GM18868 (cell line): ENCODE data around the gene MIAT.

Experiments
- ATAC-seq: cut with Tn5 transposase; IDR thresholded peaks from one replicate; pipeline ENCODE4 v1.9.1; 2021; ENCODE audit warnings: mild to moderate bottlenecking, moderate library complexity; ENCODE audit not compliant: unreplicated experiment

Gene MIAT

GRCh38 chr22:26631282-26631681 is 26.1 kb upstream of the MIAT start:
- no peak for ATAC-seq

GRCh38 chr22:26632422-26633155 is 24.8 kb upstream of the MIAT start:
- no peak for ATAC-seq

GRCh38 chr22:26634189-26634588 is 23.2 kb upstream of the MIAT start:
- no peak for ATAC-seq

- no peak for ATAC-seq
These were observed 22.3 kb upstream of the MIAT start for GRCh38 chr22:26635117-26635516.

- no peak for ATAC-seq
These were observed 21.1 kb upstream of the MIAT start for GRCh38 chr22:26636296-26636695.

GRCh38 chr22:26642465-26643417 is 14.6 kb upstream of the MIAT start:
- no peak for ATAC-seq

- no peak for ATAC-seq
These were observed 13.8 kb upstream of the MIAT start for GRCh38 chr22:26643418-26644100.

- ATAC-seq = no peak
These were observed 11.2 kb upstream of the MIAT start for GRCh38 chr22:26646158-26646557.

GRCh38 chr22:26648011-26648497 is 9.3 kb upstream of the MIAT start:
- no peak for ATAC-seq

GRCh38 chr22:26648528-26649388 is 8.6 kb upstream of the MIAT start:
- ATAC-seq = no peak

GRCh38 chr22:26650722-26651421 is 6.5 kb upstream of the MIAT start:
- no peak for ATAC-seq

- ATAC-seq = no peak
These were observed 5.6 kb upstream of the MIAT start for GRCh38 chr22:26651815-26652214.

- ATAC-seq = no peak
These were observed 773 bp downstream of the MIAT start for GRCh38 chr22:26658161-26658560.

- ATAC-seq = peak; percentile 68
These were observed 1.5 kb downstream of the MIAT start for GRCh38 chr22:26658671-26659478.

GRCh38 chr22:26660356-26660755 is 3.0 kb downstream of the MIAT start:
- ATAC-seq = no peak

- ATAC-seq = no peak
These were observed 3.7 kb downstream of the MIAT start for GRCh38 chr22:26660961-26661578.

- no peak for ATAC-seq
These were observed 4.8 kb downstream of the MIAT start for GRCh38 chr22:26662160-26662559.

- no peak for ATAC-seq
These were observed 6.1 kb downstream of the MIAT start for GRCh38 chr22:26663374-26663923.
